Adrenal gland (tissue), 12 donors: ENCODE data around the gene ABCA13. TPM values are rescaled to one million over a fixed set of nuclear protein-coding genes. Genes with fewer than 3 reads are reported as not detected.

ENCODE experiments used
- DNase-seq, 7 donors: peaks; one replicate each; pipeline ENCODE4 v3.0.0-alpha.2; 2019 to 2020
- H3K27ac ChIP-seq, 5 donors: fragments of 200-600 bp; sonication (generic) in 4 of 5; 1 replicate in 3 of 5; 2 replicates in 2 of 5; pipeline versions ENCODE4 v1.5.1 to v1.8.0; 2016 to 2020; ENCODE audit warnings: mild to moderate bottlenecking in 1 of 5
- H3K27me3 ChIP-seq: fragments of 200-600 bp; 2 replicates; pipeline ENCODE4 v1.8.0; 2021
- H3K36me3 ChIP-seq, 2 donors: fragments of 200-600 bp; replicated peaks in 1 of 2; 1 replicate in 1 of 2; 2 replicates in 1 of 2; pipeline versions ENCODE4 v1.5.1 to v1.8.0; 2018 to 2022
- H3K4me1 ChIP-seq, 2 donors: fragments of 200-600 bp; replicated peaks in 1 of 2; 1 replicate in 1 of 2; 2 replicates in 1 of 2; pipeline versions ENCODE4 v1.5.1 to v1.8.0; 2018 to 2021
- H3K4me3 ChIP-seq, 4 donors: fragments of 200-600 bp; sonication (generic) in 3 of 4; one replicate each; pipeline ENCODE4 v1.5.1; 2016 to 2018
- H3K9me3 ChIP-seq, 3 donors: fragments of 200-600 bp; sonication (generic) in 1 of 3; replicated peaks in 1 of 3; 1 replicate in 2 of 3; 2 replicates in 1 of 3; pipeline versions ENCODE4 v1.5.1 to v1.8.0; 2016 to 2021
- POLR2A ChIP-seq, 2 donors: fragments of 450-650 bp; IDR thresholded peaks; one replicate each; pipeline ENCODE4 v1.6.1; 2017; ENCODE audit warnings: antibody characterized with exemption in 2 of 2, mild to moderate bottlenecking in 2 of 2, moderate library complexity in 1 of 2
- WGBS, 4 donors: extraction: QIAGEN DNeasy Blood & Tissue Kit in 2 of 4; methylation state at CpG; one replicate each; pipeline versions ENCODE4 v1.1.5 to v1.1.7; 2013 to 2017; 5-methylcytosine and 5-hydroxymethylcytosine counted together
- intact Hi-C, 2 donors: fragments of 100-400 bp; cut with DNase I; formaldehyde crosslinking; loops; one replicate each; pipeline versions ENCODE4 v1.14.1 to v1.15.0; 2022 to 2023
- polyA plus RNA-seq, 3 donors: library from polyadenylated mRNA; stranded (reverse); fragments of 200-250 nt in 2 of 3; fragments of 350-450 nt in 1 of 3; fragmentation: Illumina TruSeq in 1 of 3; extraction: RNeasy Lipid Tissue Mini Kit (QIAGEN cat#74804) in 1 of 3; gene quantifications; one replicate each; pipeline ENCODE4 v1.2.3, GENCODE V29; 2013 to 2014
- total RNA-seq, 9 donors: library from RNA; depleted of rRNA in 4 of 9; stranded (reverse); fragments of >200 nt in 4 of 9; fragments of 120-200 nt in 1 of 9; fragmentation: NEBNext Ultra II Directional in 1 of 9; extraction: Animal tissue kit (Norgen Biotek cat#: 25700) in 1 of 9; gene quantifications; one replicate each; pipeline versions ENCODE4 v1.1.0 to v1.2.4, GENCODE V29; 2013 to 2023
- TF ChIP-seq, protein P1 (sequence below), 6 experiments: fragments of 450-650 bp in 4 of 6; fragments of 200-600 bp in 2 of 6; sonication (generic) in 1 of 6; IDR thresholded peaks; 1 replicate in 5 of 6; 2 replicates in 1 of 6; pipeline versions ENCODE4 v1.5.1 to v1.8.0; 2016 to 2021; ENCODE audit warnings: antibody characterized with exemption in 6 of 6, mild to moderate bottlenecking in 2 of 6, moderate library complexity in 1 of 6
- donor health status: healthy with polysubstance abuse.
- donor health status: Bipolar disorder and iron deficiency.
- donor health status: DM: yes; HTN: yes; CAD: no.
- donor health status: DM: no; HTN: no; CAD: no.
- donor health status: DM: no; HTN: no; CAD: no.
- donor health status: DM: yes; HTN: yes; CAD: no.

The ABCA13 gene
- total and polyA plus RNA-seq, 12 donors = 0.03 to 0.94 (median 0.09) TPM; not detected in 4

GRCh38 chr7:48262606-48263310 is 91.5 kb downstream of the ABCA13 start:
- intact Hi-C loops = no loop called here
- H3K4me3 ChIP-seq = no peak overlapping the region
- DNase-seq = no peak
- no peak overlapping the region for H3K27ac ChIP-seq
- WGBS, 4 donors = 53 to 78% (median 57%) methylated on average over 1 of the region's 1 CpG
- H3K9me3 ChIP-seq = no peaks in the 10 kb centered on the region
- H3K27me3 ChIP-seq = no peaks in the 10 kb centered on the region
- no peaks in the 10 kb centered on the region for H3K36me3 ChIP-seq
- TF ChIP-seq POLR2A (IDR thresholded peaks at IDR 0.05) = no peak
- TF ChIP-seq, protein P1, sequence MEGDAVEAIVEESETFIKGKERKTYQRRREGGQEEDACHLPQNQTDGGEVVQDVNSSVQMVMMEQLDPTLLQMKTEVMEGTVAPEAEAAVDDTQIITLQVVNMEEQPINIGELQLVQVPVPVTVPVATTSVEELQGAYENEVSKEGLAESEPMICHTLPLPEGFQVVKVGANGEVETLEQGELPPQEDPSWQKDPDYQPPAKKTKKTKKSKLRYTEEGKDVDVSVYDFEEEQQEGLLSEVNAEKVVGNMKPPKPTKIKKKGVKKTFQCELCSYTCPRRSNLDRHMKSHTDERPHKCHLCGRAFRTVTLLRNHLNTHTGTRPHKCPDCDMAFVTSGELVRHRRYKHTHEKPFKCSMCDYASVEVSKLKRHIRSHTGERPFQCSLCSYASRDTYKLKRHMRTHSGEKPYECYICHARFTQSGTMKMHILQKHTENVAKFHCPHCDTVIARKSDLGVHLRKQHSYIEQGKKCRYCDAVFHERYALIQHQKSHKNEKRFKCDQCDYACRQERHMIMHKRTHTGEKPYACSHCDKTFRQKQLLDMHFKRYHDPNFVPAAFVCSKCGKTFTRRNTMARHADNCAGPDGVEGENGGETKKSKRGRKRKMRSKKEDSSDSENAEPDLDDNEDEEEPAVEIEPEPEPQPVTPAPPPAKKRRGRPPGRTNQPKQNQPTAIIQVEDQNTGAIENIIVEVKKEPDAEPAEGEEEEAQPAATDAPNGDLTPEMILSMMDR (IDR thresholded peaks at IDR 0.05) = no peak
- no peaks in the 10 kb centered on the region for H3K4me1 ChIP-seq

DNA sequence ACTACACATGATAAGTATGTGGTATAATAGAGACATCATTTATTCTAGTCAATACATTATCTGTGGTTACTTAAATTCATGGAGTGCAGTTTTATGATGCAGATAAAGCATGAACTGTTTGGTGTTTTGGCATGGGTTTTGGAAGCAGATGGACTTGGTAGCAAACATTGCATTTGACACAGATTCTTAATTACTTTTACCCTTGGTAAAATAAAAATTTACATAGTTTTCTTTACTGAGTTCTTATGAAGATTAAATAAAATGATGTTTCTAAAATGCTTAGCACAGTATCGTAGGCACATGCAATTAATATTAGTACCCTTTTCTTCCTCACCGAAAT is 92.0 kb downstream of the ABCA13 start:
- intact Hi-C loops = no loop called here
- H3K9me3 ChIP-seq = no peaks in the 10 kb centered on the region
- H3K27ac ChIP-seq = no peak overlapping the region
- TF ChIP-seq POLR2A (IDR thresholded peaks at IDR 0.05) = no peak
- TF ChIP-seq, protein P1 (IDR thresholded peaks at IDR 0.05) = no peak
- no peaks in the 10 kb centered on the region for H3K27me3 ChIP-seq
- H3K4me1 ChIP-seq = no peaks in the 10 kb centered on the region
- WGBS, 4 donors = 85 to 94% (median 90%) methylated on average over 2 of the region's 2 CpGs
- H3K4me3 ChIP-seq = no peak overlapping the region
- no peaks in the 10 kb centered on the region for H3K36me3 ChIP-seq
- DNase-seq = no peak

GRCh38 chr7:48269066-48269465 is 97.8 kb downstream of the ABCA13 start:
- H3K27me3 ChIP-seq = no peaks in the 10 kb centered on the region
- intact Hi-C loops = no loop called here
- TF ChIP-seq, protein P1 (IDR thresholded peaks at IDR 0.05) = no peak
- no peak for TF ChIP-seq POLR2A (IDR thresholded peaks at IDR 0.05)
- no peaks in the 10 kb centered on the region for H3K36me3 ChIP-seq
- no peak overlapping the region for H3K4me3 ChIP-seq
- 59 to 72% (median 63%) methylated on average over 1 of the region's 1 CpG for WGBS, 4 donors
- DNase-seq = no peak
- H3K9me3 ChIP-seq = no peaks in the 10 kb centered on the region
- no peak overlapping the region for H3K27ac ChIP-seq
- no peaks in the 10 kb centered on the region for H3K4me1 ChIP-seq

DNA sequence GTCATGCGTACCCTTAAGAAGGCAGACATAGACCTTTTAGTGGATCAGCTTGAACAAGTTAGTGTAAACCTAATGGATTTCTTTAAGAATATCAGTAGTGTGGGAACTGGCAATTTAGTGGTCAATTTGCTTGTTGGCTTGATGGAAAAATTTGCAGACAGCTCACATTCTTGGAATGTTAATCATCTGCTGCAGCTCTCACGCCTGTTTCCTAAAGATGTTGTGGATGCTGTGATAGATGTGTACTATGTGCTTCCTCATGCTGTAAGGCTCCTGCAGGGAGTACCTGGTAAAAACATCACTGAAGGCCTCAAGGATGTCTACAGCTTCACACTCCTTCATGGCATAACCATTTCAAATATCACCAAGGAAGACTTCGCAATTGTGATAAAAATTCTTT is 103.4 kb downstream of the ABCA13 start:
- H3K27me3 ChIP-seq = no peaks in the 10 kb centered on the region
- intact Hi-C loops = no loop called here

More for the DNA sequence above, 103.4 kb downstream of the ABCA13 start:
- Histone ChIP-seq H3K9me3 (no peaks in the 10 kb centered on the region), H3K4me3 (no peak overlapping the region), H3K36me3 (no peaks in the 10 kb centered on the region), H3K27ac (no peak overlapping the region), H3K4me1 (no peaks in the 10 kb centered on the region)
- DNase-seq = no peak
- WGBS, 4 donors = 62 to 81% (median 77%) methylated on average over 3 of the region's 3 CpGs
- no peak for TF ChIP-seq POLR2A (IDR thresholded peaks at IDR 0.05)
- TF ChIP-seq, protein P1 (IDR thresholded peaks at IDR 0.05) = no peak
